CD4-positive, alpha-beta T cell (primary cell): ENCODE measurements around the gene IKZF2. TPM values are rescaled to one million over a fixed set of nuclear protein-coding genes. Genes with fewer than 3 reads are reported as not detected.

ENCODE experiments used
- ATAC-seq: fragments of 200-7000 bp; cut with Tn5 transposase; one replicate; pipeline ENCODE4 v1.10.0; 2022; ENCODE audit warnings: mild to moderate bottlenecking; ENCODE audit not compliant: poor library complexity
- CTCF ChIA-PET: fragments of 350-600 bp; sonication (Branson Sonifier 250); formaldehyde crosslinking; loops from one replicate; lab custom pipeline; 2021; ENCODE audit warnings: antibody characterized with exemption, inconsistent platforms; lab: Charles Lee
- POLR2A ChIA-PET: fragments of 350-600 bp; sonication (Branson Sonifier 250); formaldehyde crosslinking; loops from one replicate; lab custom pipeline; 2021; ENCODE audit warnings: antibody characterized with exemption, inconsistent platforms; lab: Charles Lee
- DNase-seq, 14 experiments: peaks; one replicate each; pipeline ENCODE4 v3.0.0-alpha.2; 2013 to 2020; ENCODE audit warnings: mixed read lengths in 2 of 14
- H3K27ac ChIP-seq, 2 donors: one replicate each; pipeline versions ENCODE4 v1.5.1 to v1.7.0; 2013; ENCODE audit warnings: low read length in 2 of 2, low read depth in 1 of 2, mild to moderate bottlenecking in 1 of 2
- H3K27me3 ChIP-seq, 2 experiments: 1 replicate in 1 of 2; 2 replicates in 1 of 2; pipeline versions ENCODE4 v1.6.1 to v1.7.0; 2013; ENCODE audit warnings: low read length in 2 of 2, control low read depth in 1 of 2, mild to moderate bottlenecking in 1 of 2, moderate library complexity in 1 of 2; ENCODE audit not compliant: insufficient read depth in 2 of 2, control insufficient read depth in 1 of 2
- H3K36me3 ChIP-seq: one replicate; pipeline ENCODE4 v1.6.1; 2013; ENCODE audit warnings: low read length, control low read depth; ENCODE audit not compliant: insufficient read depth
- H3K4me1 ChIP-seq: one replicate; pipeline ENCODE4 v1.6.1; 2013; ENCODE audit warnings: low read length, control low read depth; ENCODE audit not compliant: insufficient read depth
- H3K4me3 ChIP-seq: one replicate; pipeline ENCODE4 v1.5.1; 2013; ENCODE audit warnings: mild to moderate bottlenecking, low read length, moderate library complexity
- H3K9me3 ChIP-seq, 2 experiments: 1 replicate in 1 of 2; 2 replicates in 1 of 2; pipeline versions ENCODE4 v1.6.1 to v1.7.0; 2013; ENCODE audit warnings: low read length in 2 of 2, mild to moderate bottlenecking in 2 of 2, control low read depth in 1 of 2, moderate library complexity in 1 of 2; ENCODE audit not compliant: control insufficient read depth in 1 of 2, insufficient read depth in 1 of 2
- H3K27ac Mint-ChIP-seq: one replicate; pipeline ENCODE4 v1.8.0; 2020; ENCODE audit warnings: mixed read lengths
- H3K27me3 Mint-ChIP-seq: one replicate; pipeline ENCODE4 v1.8.0; 2021; ENCODE audit warnings: mixed read lengths
- H3K36me3 Mint-ChIP-seq: one replicate; pipeline ENCODE4 v1.8.0; 2021; ENCODE audit warnings: low read depth, mixed read lengths
- H3K4me1 Mint-ChIP-seq: one replicate; pipeline ENCODE4 v1.8.0; 2021; ENCODE audit warnings: low read depth, mixed read lengths
- H3K4me3 Mint-ChIP-seq: one replicate; pipeline ENCODE4 v1.8.0; 2020; ENCODE audit warnings: mild to moderate bottlenecking, mixed read lengths
- H3K9me3 Mint-ChIP-seq: one replicate; pipeline ENCODE4 v1.8.0; 2020; ENCODE audit warnings: mixed read lengths
- intact Hi-C, 2 experiments: fragments of 100-400 bp; cut with DNase I in 1 of 2; cut with micrococcal nuclease in 1 of 2; formaldehyde crosslinking; loops; one replicate each; pipeline versions ENCODE4 v1.15.1 to v1.9.0; 2023 to 2025; cut with DNase I, micrococcal nuclease
- total RNA-seq, 174 experiments: library from RNA in 2 of 174; stranded (reverse) in 2 of 174; gene quantifications; one replicate each; pipeline ENCODE4 v1.2.3 and lab custom pipeline; 2021 to 2026
- TF ChIP-seq, protein P1 (sequence below): fragments of 200-600 bp; IDR thresholded peaks from one replicate; pipeline ENCODE4 v1.8.0; 2022; ENCODE audit warnings: antibody characterized with exemption, mild to moderate bottlenecking

IKZF2 gene
- total RNA-seq, 2 experiments from 2014 or later: 8.7 to 8.9 TPM

GRCh38 chr2:213046431-213046830, 105.0 kb downstream of the IKZF2 start:
- Histone ChIP-seq H3K36me3 (no peaks in the 10 kb centered on the region), H3K27me3 (no peaks in the 10 kb centered on the region), H3K9me3 (no peaks in the 10 kb centered on the region), H3K4me3 (no peak overlapping the region), H3K27ac (no peak overlapping the region), H3K4me1 (no peaks in the 10 kb centered on the region)
- Mint-ChIP-seq H3K27me3 (no peaks in the 10 kb centered on the region), H3K36me3 (peaks cover 13% of the 10 kb centered on the region), H3K4me3 (no peak overlapping the region), H3K9me3 (no peaks in the 10 kb centered on the region), H3K4me1 (no peaks in the 10 kb centered on the region), H3K27ac (no peak overlapping the region)
- TF ChIP-seq, protein P1, sequence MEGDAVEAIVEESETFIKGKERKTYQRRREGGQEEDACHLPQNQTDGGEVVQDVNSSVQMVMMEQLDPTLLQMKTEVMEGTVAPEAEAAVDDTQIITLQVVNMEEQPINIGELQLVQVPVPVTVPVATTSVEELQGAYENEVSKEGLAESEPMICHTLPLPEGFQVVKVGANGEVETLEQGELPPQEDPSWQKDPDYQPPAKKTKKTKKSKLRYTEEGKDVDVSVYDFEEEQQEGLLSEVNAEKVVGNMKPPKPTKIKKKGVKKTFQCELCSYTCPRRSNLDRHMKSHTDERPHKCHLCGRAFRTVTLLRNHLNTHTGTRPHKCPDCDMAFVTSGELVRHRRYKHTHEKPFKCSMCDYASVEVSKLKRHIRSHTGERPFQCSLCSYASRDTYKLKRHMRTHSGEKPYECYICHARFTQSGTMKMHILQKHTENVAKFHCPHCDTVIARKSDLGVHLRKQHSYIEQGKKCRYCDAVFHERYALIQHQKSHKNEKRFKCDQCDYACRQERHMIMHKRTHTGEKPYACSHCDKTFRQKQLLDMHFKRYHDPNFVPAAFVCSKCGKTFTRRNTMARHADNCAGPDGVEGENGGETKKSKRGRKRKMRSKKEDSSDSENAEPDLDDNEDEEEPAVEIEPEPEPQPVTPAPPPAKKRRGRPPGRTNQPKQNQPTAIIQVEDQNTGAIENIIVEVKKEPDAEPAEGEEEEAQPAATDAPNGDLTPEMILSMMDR: no peak
- intact Hi-C loops: no loop called here
- POLR2A ChIA-PET: interaction anchor here (0.8 kb wide), 1 partner anchor 53 kb away, joined by 3 read pairs; no protein-coding TSS in a partner anchor
- DNase-seq (no peak), ATAC-seq (no peak)
- CTCF ChIA-PET: no interaction called here

DNA sequence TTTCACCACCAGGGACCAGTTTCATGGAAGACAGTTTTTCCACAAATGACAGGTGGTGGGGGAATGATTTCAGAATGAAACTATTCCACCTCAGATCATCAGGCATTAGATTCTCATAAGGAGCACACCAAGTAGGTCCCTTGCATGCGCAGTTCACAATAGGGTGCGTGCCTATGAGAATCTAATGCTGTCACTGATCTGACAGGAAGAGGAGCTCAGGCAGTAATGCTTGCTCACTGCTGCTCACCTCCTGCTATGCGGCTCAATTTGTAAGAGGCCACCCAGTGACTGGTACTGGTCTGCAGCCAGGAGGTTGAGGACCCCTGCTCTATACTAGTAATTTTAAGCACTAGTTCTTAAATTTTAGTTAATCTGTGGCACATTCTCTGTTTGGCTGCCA, 107.8 kb downstream of the IKZF2 start:
- H3K4me3 ChIP-seq: no peak overlapping the region
- no peak overlapping the region for H3K27ac Mint-ChIP-seq
- H3K27me3 Mint-ChIP-seq: no peaks in the 10 kb centered on the region
- intact Hi-C loops: no loop called here
- ChIA-PET POLR2A (no interaction called here), CTCF (no interaction called here)
- TF ChIP-seq, protein P1: no peak
- no peaks in the 10 kb centered on the region for H3K9me3 ChIP-seq
- H3K4me1 ChIP-seq: no peaks in the 10 kb centered on the region
- no peaks in the 10 kb centered on the region for H3K4me1 Mint-ChIP-seq
- H3K36me3 Mint-ChIP-seq: peaks cover 13% of the 10 kb centered on the region
- no peak for ATAC-seq
- no peaks in the 10 kb centered on the region for H3K9me3 Mint-ChIP-seq
- no peaks in the 10 kb centered on the region for H3K36me3 ChIP-seq
- no peak overlapping the region for H3K4me3 Mint-ChIP-seq
- no peaks in the 10 kb centered on the region for H3K27me3 ChIP-seq
- H3K27ac ChIP-seq: no peak overlapping the region
- no peak for DNase-seq

GRCh38 chr2:213042262-213042661, 109.2 kb downstream of the IKZF2 start:
- Histone ChIP-seq H3K27ac (no peak overlapping the region), H3K36me3 (no peaks in the 10 kb centered on the region), H3K27me3 (no peaks in the 10 kb centered on the region), H3K4me3 (no peak overlapping the region), H3K9me3 (no peaks in the 10 kb centered on the region), H3K4me1 (no peaks in the 10 kb centered on the region)
- H3K36me3 Mint-ChIP-seq: peaks cover 13% of the 10 kb centered on the region
- H3K27ac Mint-ChIP-seq: no peak overlapping the region
- H3K27me3 Mint-ChIP-seq: no peaks in the 10 kb centered on the region
- intact Hi-C loops: no loop called here
- no peak for DNase-seq
- CTCF ChIA-PET: no interaction called here
- POLR2A ChIA-PET: no interaction called here
- H3K9me3 Mint-ChIP-seq: no peaks in the 10 kb centered on the region
- no peak for ATAC-seq
- peaks cover 9% of the 10 kb centered on the region for H3K4me1 Mint-ChIP-seq
- TF ChIP-seq, protein P1: no peak
- no peak overlapping the region for H3K4me3 Mint-ChIP-seq
